Measurements from ENCODE around the gene ACTG1.

Gene ACTG1

DNA sequence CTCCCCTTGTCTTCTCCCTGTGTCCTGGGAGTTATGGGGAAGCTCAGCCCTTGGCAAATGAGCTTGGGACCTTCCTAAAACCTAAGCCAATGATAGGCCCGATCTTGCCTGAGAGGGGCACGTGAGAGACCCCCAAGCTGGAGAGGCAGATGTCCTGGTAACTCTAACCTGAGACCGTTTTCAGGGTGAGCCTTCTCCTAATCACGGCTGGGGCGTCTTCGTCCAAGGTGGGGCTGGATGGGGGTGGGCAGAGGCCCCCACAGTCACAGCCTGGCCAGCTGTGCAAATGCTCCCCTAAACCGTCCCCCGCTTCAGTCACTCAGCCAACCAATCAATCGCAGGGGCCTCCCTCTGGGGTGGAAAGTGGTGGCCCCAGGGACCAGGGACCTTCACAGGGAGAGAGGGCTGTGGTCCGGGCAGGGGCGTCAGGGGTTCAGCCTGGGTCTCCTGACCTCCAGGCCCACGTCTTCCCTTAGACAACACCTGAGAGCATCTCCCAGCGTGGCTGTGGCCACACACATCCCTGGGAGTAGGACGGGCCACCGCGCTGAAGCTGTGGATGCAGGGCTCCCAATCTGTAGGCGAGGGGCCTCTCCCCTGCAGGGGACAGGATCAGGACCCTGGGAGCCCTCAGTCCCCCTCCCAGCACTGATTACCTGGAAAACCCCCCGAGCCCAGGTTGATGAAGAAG lies 30.6 kb downstream of the ACTG1 start:
- DNase-seq (ENCODE audit: low read depth, low spot score) = no peak

DNA sequence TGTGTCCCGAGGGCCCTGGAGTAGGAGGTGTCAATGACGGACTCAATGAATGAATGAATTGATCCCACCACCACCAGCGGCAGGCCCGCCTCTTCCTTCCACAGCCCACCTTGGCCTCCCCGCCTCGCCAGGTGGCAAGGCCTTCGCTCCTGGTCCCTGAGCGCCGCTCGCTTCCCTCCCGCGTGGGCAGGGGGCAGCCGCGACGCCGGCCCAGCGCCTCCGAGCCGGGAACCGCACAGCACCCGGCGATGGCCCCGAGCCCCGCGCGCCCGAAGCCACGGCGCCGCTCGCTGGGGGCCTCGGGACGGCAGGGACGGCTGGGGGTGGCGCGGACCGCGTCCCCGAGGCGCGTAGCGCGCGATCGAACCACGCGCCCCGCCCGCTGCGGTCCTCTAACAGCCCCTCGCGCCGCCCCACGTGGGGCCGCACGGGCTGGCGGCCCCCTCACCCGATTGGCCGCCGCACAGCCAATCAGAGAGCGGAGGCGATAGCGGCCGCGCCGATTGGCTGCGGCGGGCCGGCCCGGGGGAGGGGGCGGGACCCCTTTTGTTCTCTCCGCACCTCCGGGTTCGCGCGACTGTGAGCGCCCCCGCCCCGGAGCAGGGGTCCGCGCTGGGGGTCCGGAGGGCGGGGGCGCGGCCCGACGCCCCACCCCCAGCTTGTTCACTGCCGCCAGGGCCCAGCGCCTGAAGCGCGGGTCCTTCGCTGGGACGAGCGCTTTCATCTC lies 31.4 kb downstream of the ACTG1 start:
- peak; percentile 71 for DNase-seq (ENCODE audit: low read depth, low spot score)

DNA sequence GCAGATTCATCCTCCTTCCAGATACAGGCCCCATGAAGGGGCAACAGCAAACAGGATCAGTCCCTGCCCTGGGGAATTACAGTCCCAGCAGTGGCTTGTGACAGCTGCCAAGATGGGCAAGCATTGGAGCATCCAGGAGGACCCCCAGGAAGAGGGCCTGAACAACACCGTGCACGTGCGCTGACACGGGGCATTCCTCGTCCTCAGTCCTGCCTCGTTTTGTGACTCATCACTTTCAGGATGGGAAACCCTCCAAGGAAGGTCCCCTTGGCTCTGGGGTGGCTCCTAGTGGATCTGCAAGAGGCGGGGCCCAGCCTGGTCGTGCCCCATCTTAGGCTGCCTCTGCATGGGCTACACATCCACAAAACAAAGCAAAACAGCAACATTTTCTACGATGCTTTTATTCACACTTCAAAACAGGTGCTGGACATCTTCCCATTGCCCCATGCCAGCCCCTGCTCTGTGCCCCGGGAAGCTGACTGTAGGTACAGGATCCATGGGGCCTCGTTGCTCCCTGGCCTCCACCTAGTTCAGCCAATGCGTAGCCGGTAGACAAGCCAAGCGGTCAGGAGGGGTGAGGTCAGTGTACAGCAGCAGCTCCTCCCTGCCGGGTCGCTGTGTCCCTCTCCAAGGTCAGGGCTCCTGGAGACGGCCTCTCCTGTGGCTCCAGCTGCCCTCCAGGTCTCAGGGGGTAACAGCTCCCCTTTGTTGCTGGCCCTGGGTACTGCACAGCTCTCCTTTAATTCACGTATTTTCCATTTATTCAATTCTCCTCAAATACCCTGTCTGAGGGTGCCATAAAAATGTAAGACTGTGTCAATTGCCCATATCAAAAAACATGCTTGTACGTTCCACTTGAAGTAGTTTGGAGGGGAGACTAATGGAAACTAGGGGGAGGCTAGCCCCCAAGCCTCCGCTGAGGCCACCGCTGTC lies 32.2 kb downstream of the ACTG1 start:
- no peak for DNase-seq (ENCODE audit: low read depth, low spot score)

DNA sequence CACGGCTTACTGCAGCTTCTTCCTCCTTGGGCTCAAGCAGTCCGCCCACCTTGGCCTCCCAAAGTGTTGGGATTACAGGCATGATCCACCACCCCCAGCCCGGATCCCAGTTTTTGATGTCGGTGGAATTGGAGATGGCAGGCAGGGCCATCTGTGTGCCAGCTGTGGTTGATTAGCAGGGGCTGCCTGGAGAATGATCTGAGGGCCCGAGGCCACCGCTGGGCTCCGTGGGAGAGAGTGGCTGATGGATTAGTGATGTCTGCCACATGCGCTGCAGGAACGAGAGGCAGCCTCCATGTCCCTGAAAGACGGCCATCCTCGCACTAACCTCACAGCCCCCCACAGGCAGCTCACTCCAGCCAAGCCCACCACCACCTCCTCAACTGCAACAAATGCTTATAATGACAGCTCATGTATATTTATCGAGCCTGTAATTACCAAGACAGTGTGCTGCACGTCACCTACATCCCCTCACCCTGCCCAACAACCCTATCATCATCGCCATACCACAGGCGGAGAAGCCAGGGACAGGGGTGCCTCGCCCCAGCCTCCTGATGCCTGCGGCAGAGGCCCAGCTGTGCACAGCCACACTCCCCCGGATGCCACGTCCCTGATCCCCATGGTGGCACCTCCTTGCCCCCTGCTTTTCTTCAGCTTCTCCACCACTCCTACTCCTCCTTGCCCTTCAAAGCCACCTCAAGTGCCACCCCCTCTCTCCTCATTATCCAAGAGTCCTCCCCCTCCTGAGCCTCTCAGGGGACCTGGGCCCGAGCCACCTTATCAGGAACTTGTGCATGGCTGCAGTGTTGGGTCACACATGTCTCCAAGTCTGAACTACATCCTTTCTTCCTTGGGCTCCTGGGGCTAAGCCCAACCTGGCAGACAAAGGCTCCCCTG lies 33.2 kb downstream of the ACTG1 start:
- DNase-seq (ENCODE audit: low read depth, low spot score) = no peak

DNA sequence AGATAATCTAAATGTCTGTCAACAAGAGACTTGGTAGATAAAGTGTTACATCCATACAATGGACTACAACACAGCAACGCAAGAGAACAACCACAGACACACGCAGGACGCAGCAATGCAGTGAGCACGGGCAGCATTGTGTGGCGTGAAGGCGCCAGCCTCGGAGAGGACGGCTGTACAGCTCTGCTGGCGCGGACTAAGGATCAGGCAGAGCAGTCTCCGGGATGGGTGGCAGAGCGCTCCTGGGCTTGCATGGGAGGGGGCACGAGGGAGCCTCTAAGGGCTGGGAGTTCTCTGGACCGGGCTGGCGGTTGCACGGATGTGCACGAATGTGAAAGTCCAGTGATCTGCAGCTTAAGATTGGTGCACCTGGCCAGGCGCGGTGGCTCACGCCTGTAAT lies 34.5 kb downstream of the ACTG1 start:
- DNase-seq (ENCODE audit: low read depth, low spot score) = no peak

DNA sequence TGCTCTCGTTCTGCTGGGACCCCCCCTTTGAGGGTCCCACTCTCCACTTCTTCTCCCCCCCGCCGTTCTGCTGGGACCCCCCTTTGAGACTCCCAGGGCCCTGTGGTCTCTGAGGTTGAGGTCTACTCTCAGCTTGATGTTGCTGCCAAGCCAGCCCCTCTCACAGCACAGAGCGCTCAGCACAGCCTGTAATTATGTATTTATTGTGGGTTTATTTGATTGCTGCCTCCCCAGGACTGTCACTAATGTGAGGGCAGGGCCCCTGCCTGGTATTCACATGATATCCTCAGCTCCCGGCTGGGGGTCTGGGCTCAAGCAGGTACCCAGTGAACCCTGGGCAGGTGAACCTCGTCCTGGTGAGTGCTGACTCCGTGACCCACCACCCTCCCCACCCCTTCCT lies 35.4 kb downstream of the ACTG1 start:
- no peak for DNase-seq (ENCODE audit: low read depth, low spot score)

DNA sequence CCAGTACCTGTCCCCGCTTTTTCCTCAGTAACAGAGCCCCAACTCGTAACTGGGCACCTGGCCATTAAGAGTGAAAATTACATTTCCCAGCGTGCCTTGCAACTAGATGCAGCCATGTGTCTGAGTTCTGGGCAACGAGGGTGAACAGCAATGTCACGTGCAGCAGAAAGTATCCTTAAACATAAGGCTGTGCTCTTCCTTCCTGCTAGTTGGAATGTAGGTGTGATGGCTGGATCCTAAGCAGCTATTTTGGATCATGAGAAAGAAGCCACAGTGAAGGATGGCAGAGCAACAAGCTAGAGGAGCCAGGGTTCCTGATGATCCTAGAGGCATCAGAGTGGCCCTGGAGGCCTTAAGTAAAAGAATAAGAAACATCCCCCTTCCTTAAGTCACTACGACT lies 36.0 kb downstream of the ACTG1 start:
- no peak for DNase-seq (ENCODE audit: low read depth, low spot score)

DNA sequence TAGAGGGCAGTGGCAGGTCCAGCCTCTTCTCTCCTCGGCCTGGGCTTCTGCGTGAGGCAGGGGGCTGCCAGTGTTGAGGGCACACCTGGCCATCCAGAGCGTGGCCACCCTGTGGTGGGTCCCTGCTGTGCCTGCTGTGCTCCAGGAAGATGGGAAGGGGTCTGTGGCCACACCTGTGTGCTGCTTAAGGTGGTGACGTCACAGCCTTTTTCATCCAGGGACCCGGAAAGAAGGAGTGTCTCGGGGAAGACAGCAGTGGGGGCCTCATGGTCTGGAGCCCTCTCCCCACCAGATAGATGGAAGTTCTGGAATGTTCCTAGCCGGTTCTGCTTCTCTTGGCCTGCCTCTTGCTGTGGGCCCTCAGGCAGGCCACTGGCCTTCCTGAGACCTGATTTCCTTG lies 36.5 kb downstream of the ACTG1 start:
- DNase-seq (ENCODE audit: low read depth, low spot score) = no peak

DNA sequence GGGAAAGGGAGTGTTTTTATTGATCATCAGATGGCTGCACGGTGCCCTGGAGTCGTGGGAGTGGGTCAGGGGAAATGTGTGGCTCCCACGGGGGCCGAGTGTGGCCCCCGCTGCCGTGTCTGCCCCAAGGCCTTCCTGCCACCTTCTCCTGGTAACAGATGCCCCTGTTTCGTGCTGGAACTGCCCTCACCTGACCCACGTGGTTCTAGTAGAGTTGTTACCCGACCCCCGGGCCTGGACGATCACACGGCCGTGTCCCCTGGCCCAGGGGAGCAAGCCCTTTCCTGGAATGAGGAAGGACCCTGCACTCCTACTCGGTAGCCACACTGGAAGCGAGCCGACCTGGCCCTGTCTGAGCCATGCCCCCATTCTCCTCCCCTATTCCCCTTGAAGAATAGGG lies 37.6 kb downstream of the ACTG1 start:
- no peak for DNase-seq (ENCODE audit: low read depth, low spot score)

DNA sequence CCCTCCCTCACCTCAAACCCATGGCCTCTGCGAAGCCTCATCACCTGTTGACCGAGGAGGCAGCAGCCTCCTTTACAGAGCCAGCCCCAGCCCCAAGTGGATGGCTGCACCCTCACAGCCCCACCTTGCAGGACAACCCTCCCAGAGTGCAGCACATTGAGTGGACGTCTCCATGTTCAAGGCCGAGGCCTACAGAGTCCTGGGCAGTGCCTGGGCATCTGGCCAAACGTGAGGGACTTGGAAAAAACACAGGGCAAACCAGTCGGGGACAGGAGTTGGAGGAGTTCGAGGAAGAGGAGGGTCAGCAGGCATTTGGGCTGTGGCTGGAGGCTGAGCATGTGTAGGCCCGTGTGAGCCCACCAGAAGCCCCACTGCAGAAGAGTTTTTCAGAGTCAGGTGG lies 39.6 kb downstream of the ACTG1 start:
- DNase-seq (ENCODE audit: low read depth, low spot score) = no peak

DNA sequence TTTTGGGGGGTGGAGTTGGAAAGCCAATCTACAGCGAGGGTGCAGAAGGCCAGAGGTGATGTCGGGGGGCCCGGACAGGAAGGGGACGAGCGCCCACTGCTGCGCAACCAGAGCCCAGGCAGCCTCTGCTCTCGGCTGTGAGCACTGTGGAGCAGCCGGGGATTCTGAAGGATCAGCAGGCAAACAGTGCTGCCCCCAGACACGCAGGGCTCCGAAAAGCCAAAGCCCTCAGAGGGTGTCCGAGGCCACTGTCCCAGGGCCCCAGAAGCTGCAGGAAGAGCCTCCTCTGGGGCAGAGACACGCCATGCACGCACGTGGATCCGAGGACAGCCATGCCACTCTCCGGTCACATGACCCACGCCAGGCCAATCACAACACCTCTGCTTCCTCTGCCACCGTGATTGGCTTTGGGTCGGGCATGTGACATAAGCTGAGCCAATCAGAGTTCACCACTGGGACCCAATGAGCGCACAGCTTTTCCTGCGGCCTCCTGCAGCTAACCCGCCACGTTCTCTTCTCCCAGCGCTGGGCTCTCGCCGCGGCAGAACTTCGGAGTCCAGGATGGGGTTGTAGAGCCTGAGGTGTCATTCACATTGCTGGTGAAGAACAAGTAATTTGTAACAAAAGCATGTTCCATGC lies 40.7 kb downstream of the ACTG1 start:
- no peak for DNase-seq (ENCODE audit: low read depth, low spot score)

DNA sequence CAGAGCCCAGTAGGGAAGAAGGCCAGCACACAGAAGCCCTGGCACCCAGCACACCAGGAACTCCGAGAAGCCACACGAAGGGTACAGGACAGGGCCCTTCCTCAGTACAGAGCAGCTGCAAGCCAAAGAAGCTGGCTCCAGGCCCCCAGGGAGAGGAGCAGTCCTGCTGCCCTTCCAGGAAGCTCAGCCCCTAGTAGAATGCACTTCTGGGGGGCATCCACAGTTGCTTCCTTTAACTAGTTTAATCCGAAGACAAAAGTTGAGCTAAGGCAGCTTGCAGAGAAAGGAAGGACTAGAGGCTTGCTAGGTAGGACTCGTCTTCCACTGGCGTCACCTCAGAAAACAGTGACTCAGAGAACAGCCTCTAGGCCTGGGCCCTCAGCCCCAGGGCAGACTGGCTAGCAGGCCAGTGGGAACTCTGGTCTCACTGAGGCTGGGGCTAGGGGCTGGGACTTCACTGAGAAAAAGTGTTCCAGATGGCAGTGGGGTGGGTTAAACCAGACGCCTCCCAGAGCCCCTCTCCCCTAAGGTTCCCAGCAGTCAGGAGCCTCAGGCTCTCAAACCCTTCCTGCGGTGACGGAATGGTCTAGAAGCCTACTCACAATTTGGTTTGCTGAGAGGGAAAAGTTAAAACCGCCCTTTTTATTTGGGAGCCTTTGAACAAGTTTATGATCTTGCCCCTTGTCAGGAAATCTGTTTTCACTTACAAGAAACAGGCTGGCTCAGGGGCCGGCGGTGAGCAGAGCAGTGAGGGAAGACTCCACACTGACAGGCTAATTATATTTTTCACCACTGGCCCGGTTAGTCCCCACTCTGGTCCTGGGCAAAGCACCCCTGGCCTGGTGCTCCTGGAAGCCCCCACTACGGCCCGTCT lies 41.4 kb downstream of the ACTG1 start:
- no peak for DNase-seq (ENCODE audit: low read depth, low spot score)

DNA sequence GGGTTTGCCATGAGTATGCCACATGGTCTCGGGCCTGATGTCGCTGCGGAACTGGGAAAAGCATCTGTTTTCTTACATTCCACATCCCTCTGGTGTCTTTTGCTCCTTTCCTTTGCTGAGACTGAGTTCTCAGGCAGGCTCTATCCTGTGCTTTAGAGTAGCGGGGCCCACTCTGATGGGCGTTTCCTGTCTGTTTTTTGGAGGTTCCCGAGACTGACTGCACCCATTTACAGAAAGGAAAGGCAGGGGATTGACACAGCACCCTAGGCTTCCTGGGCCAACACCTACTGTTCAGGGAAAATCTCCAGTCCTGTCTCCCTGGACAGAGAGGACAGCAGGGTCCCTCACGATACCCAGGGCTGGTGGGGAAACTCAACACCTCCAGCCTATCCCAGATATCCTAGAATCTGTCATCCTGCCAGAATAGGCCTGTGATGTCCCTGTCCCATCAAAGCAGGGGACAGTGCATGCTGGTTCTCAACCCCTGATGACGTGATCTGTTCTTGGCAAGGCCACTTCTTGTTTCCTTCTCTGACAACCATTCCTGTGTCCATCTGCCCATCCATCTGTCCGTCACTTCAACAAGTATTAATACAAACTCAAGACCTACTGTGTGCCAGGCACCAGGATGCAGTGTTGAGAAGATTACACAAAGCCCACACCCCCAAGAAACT lies 42.2 kb downstream of the ACTG1 start:
- no peak for DNase-seq (ENCODE audit: low read depth, low spot score)

DNA sequence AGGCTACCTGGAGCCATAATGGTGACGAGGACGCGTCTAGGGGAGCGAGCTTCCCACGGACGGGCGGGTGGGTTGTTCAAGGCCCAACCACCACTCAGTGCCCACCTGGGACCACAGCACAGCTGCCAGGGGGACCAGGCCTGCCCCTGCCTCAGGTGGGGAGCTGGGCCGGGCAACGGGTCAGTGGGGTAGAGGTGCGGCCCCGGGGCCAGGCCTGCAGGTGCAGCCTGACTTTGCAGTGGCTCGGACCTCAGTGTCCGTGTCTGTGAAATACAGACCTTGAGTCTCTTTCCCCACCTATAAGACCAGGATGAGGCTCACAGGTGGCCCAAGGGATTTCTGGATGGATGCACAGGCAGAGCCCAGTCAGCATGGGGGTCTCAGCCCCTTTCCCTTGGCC lies 43.3 kb downstream of the ACTG1 start:
- DNase-seq (ENCODE audit: low read depth, low spot score) = no peak

DNA sequence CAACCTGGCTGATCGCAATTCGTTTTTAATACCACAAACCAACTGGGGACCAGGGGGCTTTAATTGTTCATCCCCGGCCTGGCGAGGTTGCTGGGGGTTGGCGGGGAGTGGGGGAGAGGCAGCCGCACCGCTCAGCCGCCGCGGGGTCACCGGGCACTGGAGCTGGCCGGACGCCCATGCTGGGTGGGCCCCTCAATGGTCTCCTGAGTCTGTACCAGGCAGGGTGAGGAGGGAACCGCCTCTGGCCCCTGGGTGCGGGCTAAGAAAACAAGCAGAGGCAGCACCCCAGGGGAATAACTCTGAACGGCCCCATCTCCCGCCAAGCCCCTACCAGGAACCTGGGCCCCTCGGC lies 43.9 kb downstream of the ACTG1 start:
- no peak for DNase-seq (ENCODE audit: low read depth, low spot score)

DNA sequence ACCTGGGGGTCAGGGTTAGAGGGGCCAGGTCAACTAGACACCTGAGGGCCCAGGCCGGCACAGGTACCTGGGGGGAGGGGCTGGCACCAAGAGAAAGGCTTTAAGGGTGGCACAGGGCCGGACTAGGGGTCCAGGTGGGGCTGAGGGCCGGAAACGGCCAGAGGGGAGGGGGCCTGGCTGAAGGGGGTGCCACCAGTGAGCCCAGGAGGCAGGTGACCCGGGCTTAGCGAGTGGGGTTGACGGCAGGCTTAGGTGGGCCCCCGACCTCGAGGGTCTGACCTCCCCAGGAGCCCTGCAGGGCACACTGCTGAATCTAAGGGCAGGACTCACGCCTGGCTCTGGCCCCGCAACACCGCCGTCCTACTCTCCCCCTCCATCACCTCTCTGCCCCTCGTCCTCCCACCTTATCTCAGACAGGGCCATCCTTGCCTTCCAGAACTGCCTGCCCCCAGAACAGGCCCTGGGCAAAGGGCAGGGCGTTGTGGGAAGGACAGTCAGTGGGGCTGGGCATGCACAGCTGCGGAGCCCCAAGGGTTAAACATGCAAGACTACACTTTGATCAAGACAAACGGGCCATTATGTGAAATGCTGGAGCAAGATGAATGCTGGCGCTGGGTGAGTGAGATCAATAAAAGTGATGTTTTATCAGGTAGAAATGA lies 44.4 kb downstream of the ACTG1 start:
- DNase-seq (ENCODE audit: low read depth, low spot score) = no peak

DNA sequence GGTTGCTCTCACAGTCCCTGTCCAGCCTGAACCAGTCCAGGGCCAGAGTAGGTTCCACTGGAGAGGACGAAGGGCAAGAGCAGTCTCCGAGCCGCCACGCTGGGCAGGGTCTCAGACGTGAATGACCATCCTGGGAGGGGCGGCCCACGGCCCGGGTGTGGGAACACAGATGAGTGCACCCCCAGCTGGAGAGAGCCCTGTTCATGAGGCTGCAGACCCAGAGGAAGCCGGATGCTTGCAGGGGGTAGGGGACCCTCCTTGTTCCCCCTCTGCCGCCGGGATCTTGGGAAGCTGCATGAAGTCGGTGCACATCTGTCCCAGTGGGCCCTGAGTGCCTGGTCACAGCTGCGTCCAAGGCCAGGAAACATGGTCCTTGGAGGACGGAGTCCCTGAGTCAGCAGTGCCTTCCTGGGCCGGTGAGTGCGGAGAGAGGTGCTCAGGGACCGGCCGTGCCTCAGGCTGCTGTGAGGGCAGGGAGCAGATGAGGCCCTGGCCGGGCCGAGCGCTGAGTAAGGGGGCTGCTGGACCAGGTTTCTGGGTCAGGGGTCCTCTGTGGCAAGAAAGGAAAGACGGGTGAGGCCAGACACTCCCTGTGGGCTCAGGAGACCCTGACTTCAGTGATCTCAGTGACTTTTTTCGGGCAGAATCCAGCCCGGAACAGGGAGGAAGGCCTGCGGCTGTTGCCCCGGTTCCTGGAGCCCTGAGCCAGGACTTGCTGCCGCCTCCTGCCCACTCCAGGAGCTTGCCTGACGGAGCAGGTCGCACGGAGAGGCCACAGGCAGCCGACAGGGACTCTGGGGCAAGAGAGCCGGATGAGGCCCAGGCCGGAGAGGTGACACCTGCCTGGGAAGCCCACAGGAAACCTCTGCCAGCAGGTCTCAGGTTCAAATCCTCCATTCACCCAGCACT lies 45.8 kb downstream of the ACTG1 start:
- DNase-seq (ENCODE audit: low read depth, low spot score) = no peak

DNA sequence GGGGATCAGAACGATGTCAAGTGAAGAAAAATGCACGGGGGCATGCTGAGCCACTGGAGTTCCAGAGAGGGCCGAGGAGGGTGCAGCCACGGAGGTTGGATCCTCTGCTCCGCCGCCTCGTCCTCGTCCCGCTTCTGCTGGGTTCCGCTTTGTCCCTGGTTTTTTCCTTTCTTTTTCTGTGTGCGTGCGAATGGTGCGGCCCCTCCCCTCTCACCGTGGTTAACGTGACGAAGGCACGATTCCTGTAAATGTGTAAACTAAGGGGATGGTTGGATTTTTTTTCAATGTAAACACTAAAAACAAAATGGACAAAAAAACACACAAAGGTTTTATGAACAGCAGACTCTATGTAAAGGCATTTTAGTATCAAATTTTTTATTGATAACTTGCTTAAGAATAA lies 46.7 kb downstream of the ACTG1 start:
- no peak for DNase-seq (ENCODE audit: low read depth, low spot score)

Measured in ELF-1 (cell line).